GM15510 (cell line): ENCODE data around the gene TMEM51.

Experiments
- POLR2A ChIP-seq: IDR thresholded peaks from 3 replicates; pipeline ENCODE4 v1.6.1; 2011; ENCODE audit warnings: borderline replicate concordance; ENCODE audit not compliant: insufficient read length; ENCODE audit errors: extremely low read depth

TMEM51 gene

DNA sequence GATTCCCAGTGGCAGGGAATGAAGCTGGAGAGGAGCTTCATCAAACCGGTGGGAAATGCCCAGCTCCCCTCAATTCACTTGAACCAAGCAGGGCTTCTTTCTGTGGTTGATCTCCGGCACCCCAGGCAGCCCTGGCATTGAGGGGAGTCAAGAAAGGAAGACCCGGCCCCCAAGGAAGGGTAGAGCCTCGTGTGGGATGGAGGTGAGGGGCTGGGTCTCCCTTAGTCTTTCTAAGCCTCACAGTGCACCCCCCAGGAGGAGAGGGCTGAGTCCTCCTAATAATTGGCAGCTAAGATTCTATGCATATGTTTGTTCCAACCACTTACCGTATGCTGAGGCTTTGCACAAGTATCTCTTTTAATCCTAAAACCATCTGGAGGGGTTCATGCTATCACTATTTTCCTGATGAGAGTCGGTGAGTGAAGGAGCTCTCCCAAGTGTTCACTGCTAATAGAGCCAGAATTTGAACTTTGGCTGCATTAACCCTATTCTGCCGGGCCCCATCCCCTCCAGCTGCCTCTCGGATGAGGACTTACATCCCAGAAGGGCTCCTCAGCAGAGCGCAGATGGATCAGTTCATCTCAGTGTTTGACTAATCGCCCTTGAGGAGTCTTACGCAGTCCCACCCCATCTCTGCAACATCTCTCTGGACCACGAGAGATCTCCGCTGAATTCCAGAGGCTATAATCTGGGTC, 33.1 kb upstream of the TMEM51 start:
- no peak for TF ChIP-seq POLR2A

DNA sequence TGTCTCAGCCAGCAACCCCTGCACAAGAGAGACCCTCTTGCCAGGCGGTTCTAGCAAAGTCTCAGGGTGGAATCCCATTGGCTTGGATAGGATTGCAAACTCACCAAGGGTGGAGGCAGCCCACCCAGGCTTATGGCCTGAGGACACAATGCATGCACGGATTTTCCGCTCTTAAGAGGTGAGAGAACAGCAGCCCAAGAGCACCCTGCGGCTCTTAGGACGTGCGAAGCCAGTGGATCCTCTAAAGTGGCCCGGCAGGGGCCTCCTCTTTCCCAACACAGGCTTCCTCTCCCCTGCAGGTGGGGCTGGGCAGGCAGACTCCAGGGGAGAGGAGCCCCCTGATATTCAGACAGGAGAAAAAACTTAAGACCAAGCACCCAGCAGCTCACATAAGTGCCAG, 31.2 kb upstream of the TMEM51 start:
- no peak for TF ChIP-seq POLR2A

DNA sequence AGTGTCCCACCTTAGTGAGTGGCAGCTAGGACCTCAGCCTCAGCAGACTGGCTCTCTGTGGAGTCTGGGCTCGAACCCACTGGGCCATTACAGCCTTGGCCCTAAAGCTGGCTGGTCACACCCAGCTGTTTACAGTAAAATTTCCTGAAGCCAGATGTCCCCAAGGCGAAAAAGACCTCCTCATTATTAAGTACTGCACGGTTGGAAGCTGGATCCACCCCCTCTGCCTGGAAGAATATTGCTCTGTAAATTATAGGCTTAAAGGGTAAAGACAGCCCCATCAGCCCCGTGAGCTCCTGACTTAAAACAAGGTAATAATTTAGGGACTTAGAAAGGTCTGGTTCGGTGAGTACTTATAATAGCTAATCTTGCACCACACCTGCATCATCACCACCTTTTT, 30.3 kb upstream of the TMEM51 start:
- no peak for TF ChIP-seq POLR2A

DNA sequence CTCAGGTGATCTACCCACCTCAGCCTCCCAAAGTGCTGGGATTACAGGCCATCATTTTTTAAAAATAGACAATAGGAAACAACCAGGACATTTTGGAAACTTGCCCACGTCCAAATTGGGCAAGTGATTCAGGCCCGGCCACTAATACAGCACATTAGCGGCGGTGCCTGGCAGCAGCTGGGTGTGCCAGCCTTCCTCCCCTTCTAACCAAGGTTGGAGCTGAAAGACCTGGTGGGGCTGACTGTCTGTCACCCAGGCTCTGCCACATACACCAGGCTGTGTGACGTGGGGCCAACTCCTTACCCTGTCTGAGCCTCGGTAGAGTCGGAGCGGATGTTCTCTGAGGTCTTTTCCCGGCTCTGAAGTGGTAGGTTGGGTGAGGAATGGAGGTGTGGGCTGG, 29.6 kb upstream of the TMEM51 start:
- TF ChIP-seq POLR2A: no peak

DNA sequence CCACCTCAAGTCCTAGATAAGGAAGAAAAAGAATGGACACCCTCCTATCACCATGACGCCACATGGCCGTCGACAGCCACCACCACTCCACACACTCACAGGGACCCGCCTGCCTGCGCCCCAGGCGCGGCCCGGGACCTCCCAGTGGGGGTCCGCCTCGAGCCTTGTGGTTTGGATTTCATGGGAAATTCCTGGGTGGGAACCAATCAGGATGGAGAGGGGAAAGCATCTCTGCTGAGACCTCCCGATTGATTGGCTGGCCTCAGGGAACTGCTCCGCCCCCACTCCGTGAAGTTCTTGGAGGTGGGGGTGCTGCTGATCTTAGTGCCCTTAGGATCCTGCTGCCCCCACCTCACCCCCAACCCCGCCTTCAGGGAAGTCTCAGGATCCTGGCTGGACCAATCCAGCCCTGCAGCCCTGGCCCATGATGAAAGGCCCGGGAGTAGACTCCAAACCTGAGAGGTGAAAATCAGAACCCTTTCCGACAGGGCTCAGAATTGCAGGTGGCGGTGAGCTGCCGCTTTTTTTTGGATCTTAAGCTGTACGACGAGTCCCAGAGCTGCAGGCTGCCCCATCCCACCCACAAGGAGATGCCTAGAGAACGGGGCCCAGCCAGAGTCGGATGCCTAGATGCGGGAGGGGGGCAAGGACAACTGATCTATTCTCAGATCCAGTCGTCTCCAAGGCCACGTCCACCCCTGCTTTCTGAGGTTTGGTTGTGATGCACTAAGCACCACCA, 29.0 kb upstream of the TMEM51 start:
- no peak for TF ChIP-seq POLR2A

DNA sequence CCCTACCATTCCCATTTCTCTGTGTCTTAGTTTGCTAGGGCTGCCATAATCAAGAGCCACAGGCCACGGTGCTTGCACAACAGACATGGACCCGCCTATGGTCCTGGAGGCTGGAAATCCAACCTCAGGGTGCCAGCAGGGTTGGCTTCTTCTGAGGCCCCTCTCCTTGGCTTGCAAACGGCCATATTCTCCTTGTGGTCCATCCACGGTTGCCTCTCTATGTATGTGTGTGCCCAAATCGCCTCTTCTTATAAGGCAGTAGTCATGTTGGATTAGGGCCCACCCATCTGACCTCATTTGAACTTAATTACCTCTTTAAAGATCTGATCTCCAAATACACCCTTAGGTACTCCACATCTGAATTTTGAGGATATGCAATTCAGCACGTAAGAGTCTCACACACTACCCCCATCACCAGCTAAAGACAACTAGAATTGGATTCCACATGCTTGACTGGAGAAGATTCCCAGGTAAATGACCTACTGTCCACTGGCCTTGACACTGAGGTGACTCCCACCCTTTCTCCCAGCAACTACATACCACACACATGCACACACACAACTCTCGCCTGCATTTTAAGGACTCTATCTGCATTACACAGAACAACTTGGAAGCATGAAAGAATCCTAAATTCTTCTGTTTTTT, 28.3 kb upstream of the TMEM51 start:
- no peak for TF ChIP-seq POLR2A

DNA sequence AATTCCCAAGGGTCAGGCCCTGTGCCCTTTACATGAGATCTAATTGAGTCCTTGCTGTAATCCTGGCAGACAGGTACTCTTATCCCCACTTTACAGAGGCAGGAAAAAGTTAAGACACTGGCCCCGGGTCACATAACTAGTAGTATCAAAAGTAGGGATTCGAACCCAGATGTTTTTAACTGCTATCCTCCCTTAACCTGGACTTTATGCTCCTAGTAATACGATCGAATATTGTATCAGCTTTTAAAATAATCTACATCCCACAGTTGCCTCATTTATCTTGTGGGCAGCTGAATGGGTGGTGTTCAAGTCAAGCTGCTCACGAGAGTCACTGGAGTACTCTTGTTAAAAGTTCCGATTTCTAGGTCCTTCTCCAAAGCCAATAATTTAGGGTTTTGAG, 25.5 kb upstream of the TMEM51 start:
- TF ChIP-seq POLR2A: no peak

DNA sequence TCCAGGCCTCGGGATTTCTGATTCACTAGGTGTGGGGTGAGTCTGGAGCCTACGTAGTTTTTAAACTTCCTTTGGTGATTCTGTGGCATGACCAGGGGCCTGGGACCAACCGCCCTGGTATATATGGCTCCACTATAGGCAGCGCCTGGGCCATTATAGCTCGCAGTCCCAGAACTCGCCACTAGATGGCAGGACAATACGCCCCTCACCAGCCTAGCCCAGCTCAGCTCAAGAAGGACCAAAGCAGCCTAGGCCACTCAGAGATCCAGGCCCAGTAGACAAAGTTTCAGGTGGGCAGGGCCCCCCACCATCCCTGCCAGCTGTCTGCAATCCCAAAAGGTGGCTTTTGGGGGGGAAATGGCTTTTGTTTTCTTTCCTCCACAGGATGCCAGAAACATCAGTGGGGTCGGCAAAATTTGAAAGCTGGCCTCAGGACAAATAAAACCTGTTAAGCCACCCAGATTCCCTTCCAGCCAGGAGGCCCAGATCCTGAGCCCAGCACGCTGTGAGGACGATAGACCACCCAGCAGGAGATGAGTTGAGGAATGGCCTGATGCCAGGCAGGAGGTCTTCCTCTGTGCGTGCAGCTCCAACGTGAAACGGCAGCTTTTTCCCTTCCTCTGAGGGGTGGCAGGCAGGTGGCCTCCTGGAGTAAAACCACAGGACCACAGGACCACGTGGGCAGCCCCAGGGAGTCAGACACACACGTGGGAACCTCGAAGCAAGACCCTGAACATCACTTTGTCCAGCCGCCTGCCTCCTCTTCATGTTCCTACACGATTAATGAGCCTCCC, 24.8 kb upstream of the TMEM51 start:
- no peak for TF ChIP-seq POLR2A

DNA sequence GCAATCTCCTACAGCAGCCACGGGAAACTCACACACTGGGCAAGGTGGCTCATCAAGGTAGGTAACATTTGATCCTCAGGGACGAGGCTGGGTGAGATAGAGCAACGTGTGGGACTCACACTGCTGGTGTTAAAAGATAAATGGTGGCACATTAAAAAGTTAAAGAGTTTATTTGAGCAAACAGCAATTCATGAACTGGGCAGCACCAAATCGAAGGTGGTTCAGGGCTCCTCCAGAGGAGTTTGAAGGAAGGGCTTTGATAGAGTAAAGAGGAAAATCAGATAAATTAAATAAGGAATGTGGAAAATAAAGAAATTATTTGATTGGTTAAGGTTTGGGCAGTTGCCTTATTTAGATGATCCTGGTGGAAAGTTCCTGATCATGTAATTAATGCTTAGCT, 23.6 kb upstream of the TMEM51 start:
- no peak for TF ChIP-seq POLR2A

DNA sequence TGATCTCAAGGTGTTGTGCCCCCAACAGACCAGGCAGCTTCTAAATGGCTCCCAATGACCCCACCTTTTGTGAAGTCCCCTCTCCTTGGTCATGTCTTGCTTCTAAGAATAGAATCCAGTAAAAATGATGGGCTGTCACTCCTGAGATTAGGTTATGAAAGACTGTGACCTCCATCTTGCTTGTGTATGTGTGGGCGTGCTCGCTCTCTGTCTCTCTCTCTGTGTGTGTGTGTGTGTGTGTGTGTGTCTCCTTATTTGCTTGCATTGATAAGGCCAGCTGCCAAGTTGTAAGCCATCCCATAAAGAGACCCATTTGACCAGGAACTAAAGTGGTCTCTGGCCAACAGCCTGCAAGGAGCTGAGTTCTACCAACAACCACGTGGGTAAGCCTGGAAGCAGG, 22.9 kb upstream of the TMEM51 start:
- no peak for TF ChIP-seq POLR2A

DNA sequence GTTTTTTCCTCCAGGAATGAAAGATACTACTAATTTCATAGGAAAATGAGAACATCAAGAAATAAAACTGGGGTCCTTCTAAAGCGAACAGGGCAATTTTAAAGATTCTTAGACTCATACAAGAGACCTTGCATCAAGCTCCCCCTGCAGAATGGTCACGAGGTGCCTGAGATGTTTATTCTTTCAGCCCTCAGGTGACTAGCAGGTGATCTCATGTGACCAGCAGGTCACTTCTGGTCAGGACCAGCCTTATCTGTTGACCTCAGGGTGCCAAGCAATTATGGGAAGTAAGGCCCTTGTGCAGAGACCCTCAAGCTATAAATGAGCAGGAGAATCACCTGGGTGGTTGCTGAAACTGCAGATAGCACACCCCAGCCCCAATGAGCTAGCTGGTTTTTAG, 20.6 kb upstream of the TMEM51 start:
- TF ChIP-seq POLR2A: no peak

DNA sequence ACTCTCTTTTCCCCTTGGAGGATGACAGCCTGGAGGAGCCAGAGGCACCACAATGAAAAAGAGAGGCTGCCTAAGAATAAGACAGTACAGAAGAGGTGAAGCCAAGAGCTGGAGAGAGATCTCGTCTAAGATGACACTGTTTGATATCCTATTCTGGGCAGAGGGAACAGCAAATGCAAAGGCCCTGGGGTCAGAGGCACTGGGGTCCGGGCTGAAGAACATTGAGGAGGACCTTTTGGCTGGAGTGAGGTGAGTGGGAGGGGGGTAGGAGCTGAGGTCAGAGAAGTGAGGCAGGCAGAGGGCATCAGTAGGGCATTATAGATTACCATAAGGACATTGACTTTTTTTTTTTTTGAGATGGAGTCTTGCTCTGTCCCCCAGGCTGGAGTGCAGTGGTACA, 19.3 kb upstream of the TMEM51 start:
- no peak for TF ChIP-seq POLR2A

DNA sequence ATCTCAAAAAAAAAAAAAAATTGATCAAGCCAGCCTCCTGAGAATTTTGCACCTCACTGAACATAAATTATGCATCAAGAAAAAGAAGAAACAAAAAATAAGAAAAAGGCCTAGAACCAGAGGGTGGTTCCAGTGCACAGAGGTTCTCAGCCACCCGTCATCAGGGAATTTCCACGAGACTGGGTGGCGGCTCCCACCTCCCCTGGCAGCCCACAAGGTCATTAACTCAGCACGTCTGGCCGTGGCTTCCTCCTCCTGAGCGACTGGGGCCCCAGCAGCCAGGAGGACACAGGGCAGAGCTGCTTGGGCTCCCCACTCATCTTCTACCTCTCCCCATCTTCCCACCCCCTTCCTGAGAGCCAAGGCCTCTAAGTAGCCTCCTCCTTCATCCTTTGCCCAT, 15.7 kb upstream of the TMEM51 start:
- no peak for TF ChIP-seq POLR2A

DNA sequence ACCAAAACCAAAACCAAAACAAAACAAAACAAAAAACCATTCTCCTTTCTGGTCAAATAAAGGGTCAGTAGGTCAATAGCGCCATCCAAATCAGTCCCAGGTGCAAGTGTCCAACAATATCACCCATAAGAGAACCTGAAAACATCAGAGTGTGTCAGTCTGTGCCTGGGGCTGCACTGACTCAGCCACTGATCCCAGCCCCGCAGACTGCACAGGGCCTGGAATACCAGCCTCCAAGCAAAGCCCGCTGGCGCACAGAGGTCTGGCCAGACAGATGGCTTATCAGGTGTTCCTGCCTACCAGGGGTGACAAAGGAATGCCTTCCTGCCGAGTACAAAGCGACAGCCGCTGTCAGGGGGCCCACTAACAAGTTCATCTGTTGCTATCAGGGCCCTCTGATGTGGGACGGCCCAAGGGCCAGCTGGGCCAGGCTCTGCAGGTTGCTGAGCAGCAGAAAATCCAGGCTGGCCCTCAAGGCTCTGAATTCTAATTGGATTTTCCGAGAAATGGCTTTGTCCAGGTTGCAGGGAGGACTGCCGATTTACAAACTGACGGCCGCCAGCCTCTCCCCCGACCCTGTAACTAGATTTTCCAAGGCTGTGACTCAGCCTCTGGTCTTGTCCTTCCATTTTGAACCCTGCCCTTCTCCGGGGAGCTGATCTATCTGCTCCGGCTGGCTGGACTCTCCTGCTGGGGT, 13.7 kb upstream of the TMEM51 start:
- TF ChIP-seq POLR2A: no peak

DNA sequence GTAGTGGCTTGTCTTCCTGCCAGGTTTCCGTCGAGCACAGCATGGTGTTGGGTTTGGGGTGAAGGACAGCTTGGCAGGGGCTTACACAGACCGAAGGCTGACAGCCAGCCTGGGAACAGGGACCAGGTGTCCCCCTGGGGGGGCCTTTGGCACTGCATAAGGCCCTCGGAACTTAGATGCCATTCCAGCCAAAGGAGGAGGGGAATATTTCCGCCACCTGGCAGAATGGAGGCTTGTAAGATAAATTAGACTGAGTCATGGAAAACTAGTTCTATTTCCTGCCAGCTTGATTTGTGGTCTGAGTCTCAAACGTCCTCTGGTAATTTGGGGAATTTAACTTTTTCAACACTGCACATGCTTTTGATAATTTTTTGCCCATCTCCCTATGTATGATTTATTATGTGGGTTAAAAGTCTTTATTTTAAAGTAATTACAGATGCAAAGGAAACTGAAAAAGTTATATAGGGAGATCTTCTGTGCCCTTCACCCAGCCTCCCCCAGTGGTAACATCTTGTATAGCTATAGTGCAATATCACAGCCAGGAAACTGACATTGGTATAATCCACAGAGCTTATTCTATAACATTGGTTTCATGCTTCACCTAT, 11.5 kb upstream of the TMEM51 start:
- no peak for TF ChIP-seq POLR2A

DNA sequence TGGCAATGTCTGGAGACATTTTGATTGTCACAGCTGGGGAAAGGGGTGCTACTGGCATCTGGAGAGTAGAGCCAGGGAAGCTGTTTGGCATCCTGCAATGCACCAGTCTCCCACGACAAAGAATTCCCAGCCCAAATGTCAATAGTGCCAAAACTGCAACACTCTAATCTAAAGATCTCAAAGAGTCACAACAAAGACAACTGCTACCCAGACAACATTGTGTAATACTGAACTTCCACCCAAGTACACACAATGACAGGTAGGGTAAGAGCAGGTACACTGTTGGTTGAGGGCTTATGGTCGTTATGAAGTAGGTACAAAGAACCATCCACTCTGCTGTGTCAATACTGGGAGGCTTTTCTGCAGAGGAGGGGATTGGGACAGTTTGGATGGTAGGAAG, 8.2 kb upstream of the TMEM51 start:
- no peak for TF ChIP-seq POLR2A
